Neural cell (in vitro differentiated cells): ENCODE measurements around the gene EPHB4. TPM values are rescaled to one million over a fixed set of nuclear protein-coding genes. Genes with fewer than 3 reads are reported as not detected.

ENCODE experiments used
- H2AFZ ChIP-seq: fragments of 200-600, 300-800 bp; sonication (generic), shearing (Covaris generic); 2 replicates; pipeline ENCODE4 v1.6.0; 2014; ENCODE audit warnings: low read depth, mild to moderate bottlenecking, antibody characterized with exemption, low read length, moderate library complexity
- H3F3A ChIP-seq: fragments of 200-600 bp; shearing (Covaris generic); 2 replicates; pipeline ENCODE4 v1.6.1; 2016; ENCODE audit warnings: mild to moderate bottlenecking, moderate library complexity, mixed read lengths, antibody characterized with exemption, low read length; ENCODE audit not compliant: insufficient read depth, poor library complexity, severe bottlenecking
- H3K27ac ChIP-seq: fragments of 200-600, 300-800 bp; sonication (generic), shearing (Covaris generic); 2 replicates; pipeline ENCODE4 v1.5.1; 2014; ENCODE audit warnings: mild to moderate bottlenecking, low read length, moderate library complexity
- H3K27me3 ChIP-seq: fragments of 300-800, 200-600 bp; sonication (generic), shearing (Covaris generic); 2 replicates; pipeline ENCODE4 v1.6.0; 2014; ENCODE audit warnings: mild to moderate bottlenecking, low read depth, low read length, moderate library complexity; ENCODE audit not compliant: insufficient read depth
- H3K36me3 ChIP-seq: fragments of 300-800, 200-600 bp; sonication (generic), shearing (Covaris generic); 2 replicates; pipeline ENCODE4 v1.5.1; 2014; ENCODE audit warnings: mild to moderate bottlenecking, antibody characterized with exemption, low read length, moderate library complexity; ENCODE audit not compliant: insufficient read depth
- H3K4me2 ChIP-seq: fragments of 300-800, 200-600 bp; sonication (generic), shearing (Covaris generic); 2 replicates; pipeline ENCODE4 v1.6.0; 2014; ENCODE audit warnings: mild to moderate bottlenecking, low read length
- H3K4me3 ChIP-seq: fragments of 300-800, 200-600 bp; sonication (generic), shearing (Covaris generic); 2 replicates; pipeline ENCODE4 v1.5.1; 2014; ENCODE audit warnings: mild to moderate bottlenecking, low read length, moderate library complexity
- H3K79me2 ChIP-seq: fragments of 200-600 bp; shearing (Covaris generic); replicated peaks from 2 replicates; pipeline ENCODE4 v1.6.0; 2014; ENCODE audit warnings: mild to moderate bottlenecking, low read length, moderate library complexity; ENCODE audit not compliant: insufficient read depth
- H3K9ac ChIP-seq: fragments of 300-800, 200-600 bp; sonication (generic), shearing (Covaris generic); 2 replicates; pipeline ENCODE4 v1.6.1; 2016; ENCODE audit warnings: mild to moderate bottlenecking, low read length, mixed read lengths
- H3K9me2 ChIP-seq: fragments of 200-600 bp; shearing (Covaris generic); 2 replicates; pipeline ENCODE4 v1.6.1; 2016; ENCODE audit warnings: mild to moderate bottlenecking, low read length, mixed read lengths; ENCODE audit not compliant: insufficient read depth
- H3K9me3 ChIP-seq: fragments of 200-600, 300-800 bp; sonication (generic), shearing (Covaris generic); 2 replicates; pipeline ENCODE4 v1.6.1; 2016; ENCODE audit warnings: mild to moderate bottlenecking, mixed run types, low read length, moderate library complexity, mixed read lengths
- H4K20me1 ChIP-seq: fragments of 200-600 bp; shearing (Covaris generic); 2 replicates; pipeline ENCODE4 v1.6.1; 2016; ENCODE audit warnings: mild to moderate bottlenecking, mixed run types; ENCODE audit not compliant: insufficient read depth
- EP300 ChIP-seq: fragments of 450-650 bp; conservative IDR thresholded peaks from 2 replicates; pipeline ENCODE4 v1.6.1; 2014; ENCODE audit warnings: antibody characterized with exemption, mild to moderate bottlenecking, moderate library complexity; ENCODE audit not compliant: poor library complexity, severe bottlenecking
- EZH2 ChIP-seq: fragments of 200-600, 300-800 bp; shearing (Covaris generic), sonication (generic); IDR thresholded peaks from 2 replicates; pipeline ENCODE4 v1.6.1; 2014; ENCODE audit warnings: antibody characterized with exemption, low read length, borderline replicate concordance, mild to moderate bottlenecking; ENCODE audit not compliant: insufficient read depth, poor library complexity, severe bottlenecking
- MXI1 ChIP-seq: fragments of 450-650 bp; conservative IDR thresholded peaks from 2 replicates; pipeline ENCODE4 v1.6.1; 2014; ENCODE audit warnings: antibody characterized with exemption, mild to moderate bottlenecking; ENCODE audit not compliant: poor library complexity, severe bottlenecking
- POLR2AphosphoS5 ChIP-seq: IDR thresholded peaks from 2 replicates; pipeline ENCODE4 v1.6.1; 2012
- RAD21 ChIP-seq: fragments of 450-650 bp; conservative IDR thresholded peaks from 2 replicates; pipeline ENCODE4 v1.6.1; 2014; ENCODE audit warnings: antibody characterized with exemption, mild to moderate bottlenecking, moderate library complexity
- SMC3 ChIP-seq: fragments of 450-650 bp; conservative IDR thresholded peaks from 2 replicates; pipeline ENCODE4 v1.6.1; 2014; ENCODE audit warnings: antibody characterized with exemption, mild to moderate bottlenecking, moderate library complexity; ENCODE audit not compliant: poor library complexity
- TAF1 ChIP-seq: IDR thresholded peaks from 2 replicates; pipeline ENCODE4 v1.6.1; 2012; ENCODE audit warnings: low read depth
- polyA plus RNA-seq: library from polyadenylated mRNA; depleted of rRNA; stranded (reverse); fragments of >200 nt; gene quantifications from 2 replicates; pipeline ENCODE4 v1.2.3, GENCODE V29; 2014
- TF ChIP-seq, protein P1 (sequence below): IDR thresholded peaks from 2 replicates; pipeline ENCODE4 v1.6.1; 2012; ENCODE audit warnings: borderline replicate concordance
- TF ChIP-seq, protein P2 (sequence below): fragments of 450-650 bp; IDR thresholded peaks from 2 replicates; pipeline ENCODE4 v1.5.1; 2014; ENCODE audit warnings: antibody characterized with exemption, mild to moderate bottlenecking, moderate library complexity; ENCODE audit not compliant: poor library complexity, severe bottlenecking

The EPHB4 gene
- polyA plus RNA-seq, 1 donor from 2014 or later, result 0.92 TPM

DNA sequence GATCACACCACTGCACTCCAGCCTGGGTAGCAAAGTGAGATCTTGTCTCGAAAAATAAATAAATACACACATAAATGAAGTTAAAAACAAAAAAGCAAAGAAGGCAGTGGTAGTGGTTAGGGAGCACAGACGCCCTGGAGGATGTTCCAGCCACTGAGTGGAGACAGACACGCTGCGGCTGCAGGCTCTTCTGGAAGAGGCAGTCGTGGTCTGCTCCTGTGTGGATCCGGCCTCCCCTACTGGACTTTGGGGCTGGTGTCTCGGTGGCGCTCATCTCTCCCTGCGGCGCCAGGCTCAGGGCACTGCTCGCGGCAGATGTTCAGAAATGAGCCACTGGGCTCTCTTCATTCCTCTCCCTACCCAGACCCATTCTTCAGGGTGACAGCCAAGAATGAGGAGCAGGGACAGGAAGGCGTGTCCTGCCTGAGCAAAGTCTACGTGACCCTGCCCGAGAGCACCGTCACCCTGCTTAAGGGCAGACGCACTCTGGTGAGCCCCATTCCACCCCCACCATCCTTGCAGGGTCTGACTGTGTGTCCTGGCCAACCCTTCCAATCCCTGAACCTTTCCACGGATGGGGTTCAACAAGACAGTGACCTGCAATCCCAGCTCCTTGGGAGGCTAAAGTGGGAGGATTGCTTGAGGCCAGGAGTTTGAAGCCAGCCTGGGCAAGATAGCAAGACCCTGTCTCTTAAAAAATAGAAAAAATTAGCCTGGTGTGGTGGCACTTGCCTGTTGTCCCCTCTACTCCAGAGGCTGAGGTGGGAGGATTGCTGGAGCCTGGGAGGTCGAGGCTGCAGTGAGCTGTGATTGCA lies 67.8 kb downstream of the EPHB4 start:
- H4K20me1 ChIP-seq, result no peaks in the 10 kb centered on the region
- no peaks in the 10 kb centered on the region for H3K36me3 ChIP-seq
- H3K9me3 ChIP-seq, result no peaks in the 10 kb centered on the region
- H2AFZ ChIP-seq, result no peak overlapping the region
- H3K79me2 ChIP-seq, result no peaks in the 10 kb centered on the region
- H3K9me2 ChIP-seq, result no peaks in the 10 kb centered on the region
- no peak for TF ChIP-seq RAD21
- TF ChIP-seq, protein P1, sequence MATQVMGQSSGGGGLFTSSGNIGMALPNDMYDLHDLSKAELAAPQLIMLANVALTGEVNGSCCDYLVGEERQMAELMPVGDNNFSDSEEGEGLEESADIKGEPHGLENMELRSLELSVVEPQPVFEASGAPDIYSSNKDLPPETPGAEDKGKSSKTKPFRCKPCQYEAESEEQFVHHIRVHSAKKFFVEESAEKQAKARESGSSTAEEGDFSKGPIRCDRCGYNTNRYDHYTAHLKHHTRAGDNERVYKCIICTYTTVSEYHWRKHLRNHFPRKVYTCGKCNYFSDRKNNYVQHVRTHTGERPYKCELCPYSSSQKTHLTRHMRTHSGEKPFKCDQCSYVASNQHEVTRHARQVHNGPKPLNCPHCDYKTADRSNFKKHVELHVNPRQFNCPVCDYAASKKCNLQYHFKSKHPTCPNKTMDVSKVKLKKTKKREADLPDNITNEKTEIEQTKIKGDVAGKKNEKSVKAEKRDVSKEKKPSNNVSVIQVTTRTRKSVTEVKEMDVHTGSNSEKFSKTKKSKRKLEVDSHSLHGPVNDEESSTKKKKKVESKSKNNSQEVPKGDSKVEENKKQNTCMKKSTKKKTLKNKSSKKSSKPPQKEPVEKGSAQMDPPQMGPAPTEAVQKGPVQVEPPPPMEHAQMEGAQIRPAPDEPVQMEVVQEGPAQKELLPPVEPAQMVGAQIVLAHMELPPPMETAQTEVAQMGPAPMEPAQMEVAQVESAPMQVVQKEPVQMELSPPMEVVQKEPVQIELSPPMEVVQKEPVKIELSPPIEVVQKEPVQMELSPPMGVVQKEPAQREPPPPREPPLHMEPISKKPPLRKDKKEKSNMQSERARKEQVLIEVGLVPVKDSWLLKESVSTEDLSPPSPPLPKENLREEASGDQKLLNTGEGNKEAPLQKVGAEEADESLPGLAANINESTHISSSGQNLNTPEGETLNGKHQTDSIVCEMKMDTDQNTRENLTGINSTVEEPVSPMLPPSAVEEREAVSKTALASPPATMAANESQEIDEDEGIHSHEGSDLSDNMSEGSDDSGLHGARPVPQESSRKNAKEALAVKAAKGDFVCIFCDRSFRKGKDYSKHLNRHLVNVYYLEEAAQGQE, result no peak
- TF ChIP-seq POLR2AphosphoS5, result no peak
- TF ChIP-seq SMC3, result no peak
- TF ChIP-seq MXI1, result no peak
- no peak for TF ChIP-seq EP300
- no peak for TF ChIP-seq TAF1
- TF ChIP-seq, protein P2, sequence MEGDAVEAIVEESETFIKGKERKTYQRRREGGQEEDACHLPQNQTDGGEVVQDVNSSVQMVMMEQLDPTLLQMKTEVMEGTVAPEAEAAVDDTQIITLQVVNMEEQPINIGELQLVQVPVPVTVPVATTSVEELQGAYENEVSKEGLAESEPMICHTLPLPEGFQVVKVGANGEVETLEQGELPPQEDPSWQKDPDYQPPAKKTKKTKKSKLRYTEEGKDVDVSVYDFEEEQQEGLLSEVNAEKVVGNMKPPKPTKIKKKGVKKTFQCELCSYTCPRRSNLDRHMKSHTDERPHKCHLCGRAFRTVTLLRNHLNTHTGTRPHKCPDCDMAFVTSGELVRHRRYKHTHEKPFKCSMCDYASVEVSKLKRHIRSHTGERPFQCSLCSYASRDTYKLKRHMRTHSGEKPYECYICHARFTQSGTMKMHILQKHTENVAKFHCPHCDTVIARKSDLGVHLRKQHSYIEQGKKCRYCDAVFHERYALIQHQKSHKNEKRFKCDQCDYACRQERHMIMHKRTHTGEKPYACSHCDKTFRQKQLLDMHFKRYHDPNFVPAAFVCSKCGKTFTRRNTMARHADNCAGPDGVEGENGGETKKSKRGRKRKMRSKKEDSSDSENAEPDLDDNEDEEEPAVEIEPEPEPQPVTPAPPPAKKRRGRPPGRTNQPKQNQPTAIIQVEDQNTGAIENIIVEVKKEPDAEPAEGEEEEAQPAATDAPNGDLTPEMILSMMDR, result no peak
- TF ChIP-seq EZH2, result no peak
- H3K27ac ChIP-seq, result no peak overlapping the region
- H3K4me2 ChIP-seq, result no peak overlapping the region
- H3K4me3 ChIP-seq, result no peak overlapping the region
- H3K27me3 ChIP-seq, result no peaks in the 10 kb centered on the region
- H3K9ac ChIP-seq, result no peak overlapping the region
- no peaks in the 10 kb centered on the region for H3F3A ChIP-seq

DNA sequence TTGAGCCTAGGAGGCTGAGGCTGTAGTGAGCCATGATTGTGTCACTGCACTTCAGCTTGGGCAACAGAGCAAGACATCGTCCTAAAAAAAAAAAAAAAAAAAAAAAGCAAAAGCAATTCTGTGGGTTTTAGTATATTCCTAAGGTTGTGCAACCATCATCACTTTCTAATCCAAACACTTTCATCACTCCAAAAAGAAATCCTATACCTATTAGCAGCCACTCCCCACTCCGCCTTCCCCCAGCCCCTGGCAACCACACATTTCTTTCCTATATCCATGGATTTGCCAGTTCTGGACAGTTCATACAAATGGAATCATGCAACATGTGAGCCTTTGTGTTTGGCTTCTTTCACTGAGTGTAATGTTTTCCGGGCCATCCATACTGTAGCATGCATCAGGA lies 73.6 kb downstream of the EPHB4 start:
- Histone ChIP-seq H4K20me1 (no peaks in the 10 kb centered on the region), H3K4me2 (no peak overlapping the region), H3K4me3 (no peak overlapping the region), H3K9me3 (no peaks in the 10 kb centered on the region), H3K27me3 (no peaks in the 10 kb centered on the region), H3K79me2 (no peaks in the 10 kb centered on the region), H3F3A (no peaks in the 10 kb centered on the region), H2AFZ (no peak overlapping the region), H3K27ac (no peak overlapping the region), H3K9me2 (no peaks in the 10 kb centered on the region), H3K9ac (no peak overlapping the region), H3K36me3 (no peaks in the 10 kb centered on the region)
- no peak for TF ChIP-seq EZH2
- TF ChIP-seq MXI1, result no peak
- TF ChIP-seq SMC3, result no peak
- no peak for TF ChIP-seq POLR2AphosphoS5
- no peak for TF ChIP-seq TAF1
- TF ChIP-seq, protein P2, result no peak
- no peak for TF ChIP-seq EP300
- no peak for TF ChIP-seq RAD21
- TF ChIP-seq, protein P1, result no peak
